ENCODE data around the gene GPS2. TPM values are rescaled to one million over a fixed set of nuclear protein-coding genes. Genes with fewer than 3 reads are reported as not detected.

The GPS2 gene
- total and polyA plus RNA-seq, 10 of the 15 experiments (the other 5 are each of a cell fraction or from before 2014, with no cell fraction given), result 10.2 to 96.4 (median 42.5) TPM

- no peak for TF ChIP-seq PBX3 (IDR thresholded peaks at IDR 0.05; ENCODE audit: insufficient replicate concordance, low read depth, low read length)
Measured at GRCh38 chr17:7313890-7314718, 1.1 kb downstream of the GPS2 start (continued).

DNA sequence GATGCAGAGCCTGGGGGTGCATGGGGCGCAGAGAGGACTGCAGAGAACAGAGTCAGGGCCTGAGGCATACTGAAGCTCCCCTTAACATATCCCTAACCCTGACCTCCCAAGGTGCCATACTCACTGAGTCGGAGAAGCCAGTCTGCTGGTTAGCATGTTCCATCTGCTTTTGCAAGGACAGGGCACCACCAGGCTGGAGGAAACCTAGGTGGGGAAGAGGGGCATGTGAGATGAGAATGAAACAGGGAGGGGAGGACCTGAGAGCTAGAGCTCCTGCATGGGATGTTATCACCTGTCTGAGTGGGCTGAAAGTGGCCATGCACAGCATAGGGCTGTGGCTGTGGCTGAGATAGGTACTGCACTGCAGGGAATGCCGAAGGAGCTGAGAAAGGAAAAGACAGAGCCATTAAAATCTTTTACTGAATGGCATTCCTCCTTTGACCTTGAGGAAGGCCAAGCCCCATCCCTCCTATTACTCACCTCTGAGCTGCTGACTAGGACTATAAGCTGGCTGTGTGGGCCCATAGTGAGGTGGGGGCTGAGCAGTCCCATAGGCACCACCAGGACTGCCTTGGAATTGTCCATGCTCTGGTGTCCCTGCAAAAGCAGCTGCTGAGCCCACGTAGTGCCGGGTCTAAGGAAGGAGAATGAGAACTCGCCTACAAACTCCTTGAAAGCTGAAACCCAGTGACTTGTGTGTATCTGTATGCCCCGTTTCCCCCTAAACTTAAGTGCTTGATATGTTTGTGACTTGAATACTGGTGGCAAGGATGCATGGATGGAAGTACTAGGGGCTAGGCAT, 1.9 kb downstream of the GPS2 start:
- peak overlapping the region; percentile 84; the same call in 1 of the 2 replicates for H3K4me3 ChIP-seq
- H3K9ac ChIP-seq (ENCODE audit: control insufficient read depth, insufficient read depth, low read length), result no peak overlapping the region
- peaks cover 34 to 35% of the 10 kb centered on the region in 2 experiments for H3K36me3 ChIP-seq (ENCODE audit: control insufficient read depth in 2 of 2, insufficient read depth in 2 of 2, low read length in 1 of 2)
- SMC1A ChIA-PET (ENCODE audit: uncharacterized antibody, unreplicated experiment), result interaction anchor here (1.0 kb wide), 1 partner anchor 14 kb away, joined by 3 read pairs; no protein-coding TSS in a partner anchor
- no TSS peak for BruUV-seq (replicated peaks)
- no peaks in the 10 kb centered on the region for H3K9me3 ChIP-seq (replicated peaks; ENCODE audit: control insufficient read depth, insufficient read depth, low read length)
- DNase-seq (ENCODE audit: low read depth, low spot score), result no peak
- H3K4me2 ChIP-seq (ENCODE audit: control insufficient read depth, insufficient read depth), result peak overlapping the region; percentile 95
- peaks cover 24% of the 10 kb centered on the region for H3K4me1 ChIP-seq (ENCODE audit: control insufficient read depth, insufficient read depth, low read length)
- no peaks in the 10 kb centered on the region for H3K27me3 ChIP-seq (replicated peaks in 1 of 2; ENCODE audit: control insufficient read depth in 2 of 2, insufficient read depth in 2 of 2, low read length in 1 of 2)
- POLR2A ChIA-PET, result interaction anchor here (0.7 to 1.7 kb wide), 3 partner anchors 17 to 63 kb away, joined by 3 to 6 read pairs (median 3); partner anchors contain the start of gene NEURL4
- intact Hi-C loops (cut with micrococcal nuclease; ENCODE audit: unreplicated experiment), result no loop called here
- peaks cover 21% of the 10 kb centered on the region for H4K20me1 ChIP-seq (ENCODE audit: control insufficient read depth, insufficient read depth)
- peaks cover 51% of the 10 kb centered on the region for H3K79me2 ChIP-seq (ENCODE audit: control insufficient read depth, insufficient read depth, low read length)
- ATAC-seq, result peak; percentile 33
- CTCF ChIA-PET, result interaction anchor here (0.7 to 1.2 kb wide), 5 partner anchors 16 to 374 kb away, joined by 3 read pairs; partner anchors contain the start of gene TP53
- RAD21 ChIA-PET (ENCODE audit: unreplicated experiment), result no interaction called here
- no peak overlapping the region for H3K27ac ChIP-seq (ENCODE audit: control insufficient read depth, insufficient read depth)
- in situ Hi-C loops (cut with MboI), result no loop called here
- FAIRE-seq, result no peak
- no peak overlapping the region for H2AFZ ChIP-seq (ENCODE audit: control insufficient read depth, low read depth, low read length)
- WGBS (ENCODE audit: insufficient coverage, insufficient replicate concordance, low lambda C conversion rate, missing lambda C conversion rate), result 46% methylated on average over 7 of the region's 7 CpGs
- TF ChIP-seq STAT3 (IDR thresholded peaks at IDR 0.05; ENCODE audit: low read depth, low read length) (no peak), DPF2 (IDR thresholded peaks at IDR 0.05) (no peak), PBX3 (IDR thresholded peaks at IDR 0.05; ENCODE audit: insufficient replicate concordance, low read depth, low read length) (no peak), CHD4 (IDR thresholded peaks at IDR 0.05) (no peak), BMI1 (IDR thresholded peaks at IDR 0.05; ENCODE audit: borderline replicate concordance) (no peak), IKZF2 (IDR thresholded peaks at IDR 0.05) (no peak), MTA3 (IDR thresholded peaks at IDR 0.05; ENCODE audit: borderline replicate concordance, low read length) (0 out of 2 replicates have a peak, but pooled peaks have one; percentile 8), POLR2A (IDR thresholded peaks at IDR 0.05; ENCODE audit: low read depth, low read length) (peak; percentile 75), SP1 (IDR thresholded peaks at IDR 0.05; ENCODE audit: low read depth, low read length) (no peak), TCF3 (IDR thresholded peaks at IDR 0.05; ENCODE audit: borderline replicate concordance, insufficient read depth, low read depth, low read length) (no peak), PML (IDR thresholded peaks at IDR 0.05; ENCODE audit: low read length) (peak; percentile 64; the same call in 1 of the 2 replicates), KAT2A (conservative IDR thresholded peaks at IDR 0.05; ENCODE audit: control insufficient read depth, low read depth, low read length) (no peak)
- TF ChIP-seq, protein P1, sequence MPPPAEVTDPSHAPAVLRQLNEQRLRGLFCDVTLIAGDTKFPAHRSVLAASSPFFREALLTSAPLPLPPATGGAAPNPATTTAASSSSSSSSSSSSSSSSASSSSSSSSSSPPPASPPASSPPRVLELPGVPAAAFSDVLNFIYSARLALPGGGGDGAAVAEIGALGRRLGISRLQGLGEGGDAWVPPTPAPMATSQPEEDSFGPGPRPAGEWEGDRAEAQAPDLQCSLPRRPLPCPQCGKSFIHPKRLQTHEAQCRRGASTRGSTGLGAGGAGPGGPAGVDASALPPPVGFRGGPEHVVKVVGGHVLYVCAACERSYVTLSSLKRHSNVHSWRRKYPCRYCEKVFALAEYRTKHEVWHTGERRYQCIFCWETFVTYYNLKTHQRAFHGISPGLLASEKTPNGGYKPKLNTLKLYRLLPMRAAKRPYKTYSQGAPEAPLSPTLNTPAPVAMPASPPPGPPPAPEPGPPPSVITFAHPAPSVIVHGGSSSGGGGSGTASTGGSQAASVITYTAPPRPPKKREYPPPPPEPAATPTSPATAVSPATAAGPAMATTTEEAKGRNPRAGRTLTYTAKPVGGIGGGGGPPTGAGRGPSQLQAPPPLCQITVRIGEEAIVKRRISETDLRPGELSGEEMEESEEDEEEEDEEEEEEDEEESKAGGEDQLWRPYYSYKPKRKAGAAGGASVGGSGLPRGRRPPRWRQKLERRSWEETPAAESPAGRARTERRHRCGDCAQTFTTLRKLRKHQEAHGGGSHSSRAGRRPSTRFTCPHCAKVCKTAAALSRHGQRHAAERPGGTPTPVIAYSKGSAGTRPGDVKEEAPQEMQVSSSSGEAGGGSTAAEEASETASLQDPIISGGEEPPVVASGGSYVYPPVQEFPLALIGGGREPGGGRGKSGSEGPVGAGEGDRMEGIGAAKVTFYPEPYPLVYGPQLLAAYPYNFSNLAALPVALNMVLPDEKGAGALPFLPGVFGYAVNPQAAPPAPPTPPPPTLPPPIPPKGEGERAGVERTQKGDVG (CRISPR knock-in tag; IDR thresholded peaks at IDR 0.05), result no peak

Data from GM12878 (cell line).